GM12874 (cell line): ENCODE results near the gene SNX13.

Experiments
- CTCF ChIP-seq: IDR thresholded peaks from 2 replicates; pipeline ENCODE4 v1.5.1; 2011; ENCODE audit warnings: low read depth, mild to moderate bottlenecking, control low read depth, low read length, moderate library complexity; ENCODE audit not compliant: insufficient read depth

SNX13 gene

GRCh38 chr7:17963281-17963680 is 23.0 kb upstream of the SNX13 start:
- no peak for TF ChIP-seq CTCF

GRCh38 chr7:17962652-17963051 is 22.4 kb upstream of the SNX13 start:
- TF ChIP-seq CTCF: no peak

- no peak for TF ChIP-seq CTCF
Observed at GRCh38 chr7:17957871-17958270, 17.6 kb upstream of the SNX13 start.

GRCh38 chr7:17952387-17952786 is 12.1 kb upstream of the SNX13 start:
- TF ChIP-seq CTCF: no peak

GRCh38 chr7:17951742-17952254 is 11.5 kb upstream of the SNX13 start:
- TF ChIP-seq CTCF: no peak

GRCh38 chr7:17948526-17949238 is 8.4 kb upstream of the SNX13 start:
- TF ChIP-seq CTCF: no peak

GRCh38 chr7:17947620-17948019 is 7.3 kb upstream of the SNX13 start:
- no peak for TF ChIP-seq CTCF
